ENCODE results near the gene MEST.

- no peak for TF ChIP-seq EZH2 (IDR thresholded peaks at IDR 0.05)
- TF ChIP-seq MAX (IDR thresholded peaks at IDR 0.05): no peak
- no peak for TF ChIP-seq POLR2A (IDR thresholded peaks at IDR 0.05; ENCODE audit: borderline replicate concordance, extremely low read depth, insufficient read depth, insufficient read length)
- TF ChIP-seq CTCF (IDR thresholded peaks at IDR 0.05 in 2 of 3, conservative IDR thresholded peaks at IDR 0.05 in 1 of 3; ENCODE audit: borderline replicate concordance in 1 of 3, insufficient read depth in 1 of 3, low read depth in 2 of 3, low read length in 2 of 3): no peak
Observed at GRCh38 chr7:130554481-130554880, 62.6 kb downstream of the MEST start.

Data from HCT116 (cell line).